ENCODE data around the gene USH1C.

The USH1C gene

GRCh38 chr11:17460406-17460805 is 83.8 kb downstream of the USH1C start:
- Histone ChIP-seq H4K8ac (ENCODE audit: low read length) (no peak overlapping the region), H3K27ac (ENCODE audit: low read length, poor library complexity, severe bottlenecking) (no peak overlapping the region), H2BK5ac (ENCODE audit: low read depth, low read length, poor library complexity, severe bottlenecking) (no peak overlapping the region), H2BK120ac (ENCODE audit: low read depth, low read length) (no peak overlapping the region), H3K14ac (ENCODE audit: low read length in 2 of 2) (peak overlapping the region in 1 of 2 experiments; percentile 19), H3K36me3 (ENCODE audit: control insufficient read depth in 1 of 2, insufficient read depth in 2 of 2, low read depth in 1 of 2, low read length in 2 of 2) (no peaks in the 10 kb centered on the region), H3K9me3 (ENCODE audit: control insufficient read depth, low read length) (no peaks in the 10 kb centered on the region), H2BK15ac (ENCODE audit: low read depth, poor library complexity, severe bottlenecking) (no peak overlapping the region), H2AFZ (ENCODE audit: low read depth, low read length) (no peak overlapping the region), H3K4me1 (ENCODE audit: control insufficient read depth, insufficient read depth, low read depth, low read length) (no peaks in the 10 kb centered on the region), H3K4me2 (ENCODE audit: low read length, poor library complexity, severe bottlenecking) (no peak overlapping the region), H3K27me3 (ENCODE audit: control insufficient read depth in 1 of 2, insufficient read depth in 1 of 2, low read length in 2 of 2) (peaks cover 14 to 84% of the 10 kb centered on the region in 2 experiments), H3K9ac (ENCODE audit: low read length) (no peak overlapping the region), H4K91ac (ENCODE audit: low read length) (no peak overlapping the region), H3K79me1 (replicated peaks; ENCODE audit: low read length, poor library complexity, severe bottlenecking) (no peaks in the 10 kb centered on the region), H3K18ac (ENCODE audit: low read depth in 1 of 2, low read length in 2 of 2) (no peak overlapping the region), H2BK12ac (ENCODE audit: low read length in 2 of 2) (no peak overlapping the region), H3K23ac (ENCODE audit: low read length in 2 of 2) (no peak overlapping the region), H3K4ac (ENCODE audit: low read depth in 1 of 2, low read length in 2 of 2) (no peak overlapping the region), H3K4me3 (ENCODE audit: insufficient read depth in 1 of 2, low read depth in 1 of 2, low read length in 2 of 2) (no peak overlapping the region), H2AK5ac (ENCODE audit: low read length, severe bottlenecking) (no peak overlapping the region)
- 88% methylated on average over 12 of the region's 12 CpGs for WGBS
- no peak for DNase-seq

- no peak overlapping the region for H4K8ac ChIP-seq (ENCODE audit: low read length)
- H4K91ac ChIP-seq (ENCODE audit: low read length) = no peak overlapping the region
- H3K4ac ChIP-seq (ENCODE audit: low read depth in 1 of 2, low read length in 2 of 2) = no peak overlapping the region
- H3K27ac ChIP-seq (ENCODE audit: low read length, poor library complexity, severe bottlenecking) = no peak overlapping the region
- H3K79me1 ChIP-seq (replicated peaks; ENCODE audit: low read length, poor library complexity, severe bottlenecking) = no peaks in the 10 kb centered on the region
- no peak overlapping the region for H2BK12ac ChIP-seq (ENCODE audit: low read length in 2 of 2)
- no peak overlapping the region for H2AFZ ChIP-seq (ENCODE audit: low read depth, low read length)
- no peak overlapping the region for H3K23ac ChIP-seq (ENCODE audit: low read length in 2 of 2)
- no peak overlapping the region for H3K4me2 ChIP-seq (ENCODE audit: low read length, poor library complexity, severe bottlenecking)
- no peak overlapping the region for H3K4me3 ChIP-seq (ENCODE audit: insufficient read depth in 1 of 2, low read depth in 1 of 2, low read length in 2 of 2)
- H2AK5ac ChIP-seq (ENCODE audit: low read length, severe bottlenecking) = no peak overlapping the region
- no peak for DNase-seq
- peaks cover 14 to 84% of the 10 kb centered on the region in 2 experiments for H3K27me3 ChIP-seq (ENCODE audit: control insufficient read depth in 1 of 2, insufficient read depth in 1 of 2, low read length in 2 of 2)
- no peak overlapping the region for H2BK15ac ChIP-seq (ENCODE audit: low read depth, poor library complexity, severe bottlenecking)
- H3K18ac ChIP-seq (ENCODE audit: low read depth in 1 of 2, low read length in 2 of 2) = no peak overlapping the region
- no peaks in the 10 kb centered on the region for H3K4me1 ChIP-seq (ENCODE audit: control insufficient read depth, insufficient read depth, low read depth, low read length)
- H3K36me3 ChIP-seq (ENCODE audit: control insufficient read depth in 1 of 2, insufficient read depth in 2 of 2, low read depth in 1 of 2, low read length in 2 of 2) = no peaks in the 10 kb centered on the region
- WGBS = 78% methylated on average over 6 of the region's 9 CpGs
- H3K14ac ChIP-seq (ENCODE audit: low read length in 2 of 2) = no peak overlapping the region
- no peak overlapping the region for H3K9ac ChIP-seq (ENCODE audit: low read length)
- no peak overlapping the region for H2BK5ac ChIP-seq (ENCODE audit: low read depth, low read length, poor library complexity, severe bottlenecking)
- H3K9me3 ChIP-seq (ENCODE audit: control insufficient read depth, low read length) = no peaks in the 10 kb centered on the region
- H2BK120ac ChIP-seq (ENCODE audit: low read depth, low read length) = no peak overlapping the region
These were observed 84.8 kb downstream of the USH1C start for GRCh38 chr11:17459236-17459896.

GRCh38 chr11:17458268-17458667 is 85.9 kb downstream of the USH1C start:
- Histone ChIP-seq H3K27ac (ENCODE audit: low read length, poor library complexity, severe bottlenecking) (no peak overlapping the region), H4K8ac (ENCODE audit: low read length) (no peak overlapping the region), H3K4me2 (ENCODE audit: low read length, poor library complexity, severe bottlenecking) (no peak overlapping the region), H3K4me1 (ENCODE audit: control insufficient read depth, insufficient read depth, low read depth, low read length) (no peaks in the 10 kb centered on the region), H3K79me1 (replicated peaks; ENCODE audit: low read length, poor library complexity, severe bottlenecking) (no peaks in the 10 kb centered on the region), H3K4ac (ENCODE audit: low read depth in 1 of 2, low read length in 2 of 2) (no peak overlapping the region), H2AK5ac (ENCODE audit: low read length, severe bottlenecking) (no peak overlapping the region), H3K23ac (ENCODE audit: low read length in 2 of 2) (no peak overlapping the region), H4K91ac (ENCODE audit: low read length) (no peak overlapping the region), H3K27me3 (ENCODE audit: control insufficient read depth in 1 of 2, insufficient read depth in 1 of 2, low read length in 2 of 2) (peaks cover 14 to 82% of the 10 kb centered on the region in 2 experiments), H2BK5ac (ENCODE audit: low read depth, low read length, poor library complexity, severe bottlenecking) (no peak overlapping the region), H3K9ac (ENCODE audit: low read length) (no peak overlapping the region), H3K14ac (ENCODE audit: low read length in 2 of 2) (no peak overlapping the region), H2BK120ac (ENCODE audit: low read depth, low read length) (no peak overlapping the region), H3K18ac (ENCODE audit: low read depth in 1 of 2, low read length in 2 of 2) (no peak overlapping the region), H3K36me3 (ENCODE audit: control insufficient read depth in 1 of 2, insufficient read depth in 2 of 2, low read depth in 1 of 2, low read length in 2 of 2) (no peaks in the 10 kb centered on the region), H2BK15ac (ENCODE audit: low read depth, poor library complexity, severe bottlenecking) (no peak overlapping the region), H2BK12ac (ENCODE audit: low read length in 2 of 2) (no peak overlapping the region), H2AFZ (ENCODE audit: low read depth, low read length) (no peak overlapping the region), H3K4me3 (ENCODE audit: insufficient read depth in 1 of 2, low read depth in 1 of 2, low read length in 2 of 2) (peak overlapping the region in 1 of 2 experiments; percentile 50), H3K9me3 (ENCODE audit: control insufficient read depth, low read length) (no peaks in the 10 kb centered on the region)
- DNase-seq = no peak
- 50% methylated on average over 8 of the region's 8 CpGs for WGBS

- H3K4me3 ChIP-seq (ENCODE audit: insufficient read depth in 1 of 2, low read depth in 1 of 2, low read length in 2 of 2) = peak overlapping the region in 1 of 2 experiments; percentile 50
- H2BK12ac ChIP-seq (ENCODE audit: low read length in 2 of 2) = no peak overlapping the region
- no peak overlapping the region for H4K91ac ChIP-seq (ENCODE audit: low read length)
- H3K27me3 ChIP-seq (ENCODE audit: control insufficient read depth in 1 of 2, insufficient read depth in 1 of 2, low read length in 2 of 2) = peaks cover 14 to 83% of the 10 kb centered on the region in 2 experiments
- no peak overlapping the region for H3K4me2 ChIP-seq (ENCODE audit: low read length, poor library complexity, severe bottlenecking)
- H4K8ac ChIP-seq (ENCODE audit: low read length) = no peak overlapping the region
- DNase-seq = no peak
- H2BK120ac ChIP-seq (ENCODE audit: low read depth, low read length) = no peak overlapping the region
- H3K9ac ChIP-seq (ENCODE audit: low read length) = no peak overlapping the region
- no peak overlapping the region for H3K4ac ChIP-seq (ENCODE audit: low read depth in 1 of 2, low read length in 2 of 2)
- H3K4me1 ChIP-seq (ENCODE audit: control insufficient read depth, insufficient read depth, low read depth, low read length) = no peaks in the 10 kb centered on the region
- H2AK5ac ChIP-seq (ENCODE audit: low read length, severe bottlenecking) = no peak overlapping the region
- H2BK15ac ChIP-seq (ENCODE audit: low read depth, poor library complexity, severe bottlenecking) = no peak overlapping the region
- H3K18ac ChIP-seq (ENCODE audit: low read depth in 1 of 2, low read length in 2 of 2) = no peak overlapping the region
- H3K79me1 ChIP-seq (replicated peaks; ENCODE audit: low read length, poor library complexity, severe bottlenecking) = no peaks in the 10 kb centered on the region
- no peak overlapping the region for H3K14ac ChIP-seq (ENCODE audit: low read length in 2 of 2)
- no peaks in the 10 kb centered on the region for H3K9me3 ChIP-seq (ENCODE audit: control insufficient read depth, low read length)
- H2BK5ac ChIP-seq (ENCODE audit: low read depth, low read length, poor library complexity, severe bottlenecking) = no peak overlapping the region
- WGBS = 70% methylated on average over 7 of the region's 8 CpGs
- no peaks in the 10 kb centered on the region for H3K36me3 ChIP-seq (ENCODE audit: control insufficient read depth in 1 of 2, insufficient read depth in 2 of 2, low read depth in 1 of 2, low read length in 2 of 2)
- H3K23ac ChIP-seq (ENCODE audit: low read length in 2 of 2) = no peak overlapping the region
- H2AFZ ChIP-seq (ENCODE audit: low read depth, low read length) = no peak overlapping the region
- H3K27ac ChIP-seq (ENCODE audit: low read length, poor library complexity, severe bottlenecking) = no peak overlapping the region
These were observed 86.6 kb downstream of the USH1C start for GRCh38 chr11:17457396-17458173.

All from mesenchymal stem cell (in vitro differentiated cells and primary cell).